Parathyroid adenoma (tissue), 2 donors: ENCODE results near the gene TPD52L1.

ENCODE experiments used
- H2AFZ ChIP-seq: fragments of 300-600 bp; sonication (generic); one replicate; pipeline ENCODE4 v1.7.0; 2017; ENCODE audit warnings: antibody characterized with exemption, mild to moderate bottlenecking
- H3K27ac ChIP-seq: fragments of 300-600 bp; sonication (generic); one replicate; pipeline ENCODE4 v1.7.0; 2017
- H3K27me3 ChIP-seq: fragments of 300-600 bp; sonication (generic); one replicate; pipeline ENCODE4 v1.7.0; 2017; ENCODE audit warnings: low read length; ENCODE audit not compliant: control insufficient read depth, insufficient read depth
- H3K36me3 ChIP-seq: fragments of 300-600 bp; sonication (generic); one replicate; pipeline ENCODE4 v1.7.0; 2017; ENCODE audit warnings: low read length; ENCODE audit not compliant: control insufficient read depth, insufficient read depth
- H3K4me1 ChIP-seq: fragments of 300-600 bp; sonication (generic); one replicate; pipeline ENCODE4 v1.7.0; 2017; ENCODE audit warnings: control low read depth
- H3K4me2 ChIP-seq: fragments of 300-600 bp; sonication (generic); one replicate; pipeline ENCODE4 v1.7.0; 2017; ENCODE audit warnings: low read length
- H3K4me3 ChIP-seq: fragments of 300-600 bp; sonication (generic); one replicate; pipeline ENCODE4 v1.7.0; 2017; ENCODE audit warnings: low read depth, low read length
- H3K79me2 ChIP-seq: fragments of 300-600 bp; sonication (generic); one replicate; pipeline ENCODE4 v1.7.0; 2017; ENCODE audit warnings: control low read depth
- H3K9ac ChIP-seq: fragments of 300-600 bp; sonication (generic); one replicate; pipeline ENCODE4 v1.7.0; 2017; ENCODE audit warnings: mild to moderate bottlenecking
- H3K9me3 ChIP-seq: fragments of 300-600 bp; sonication (generic); one replicate; pipeline ENCODE4 v1.7.0; 2017; ENCODE audit warnings: low read length; ENCODE audit not compliant: control insufficient read depth
- CTCF ChIP-seq: fragments of 300-600 bp; sonication (generic); IDR thresholded peaks from one replicate; pipeline ENCODE4 v1.7.0; 2017; ENCODE audit warnings: antibody characterized with exemption, mild to moderate bottlenecking
- donor health status: primary hyperparathyroidism.

The TPD52L1 gene

GRCh38 chr6:125136378-125136777 is 17.2 kb upstream of the TPD52L1 start:
- no peak for TF ChIP-seq CTCF
- Histone ChIP-seq H3K4me1 (no peaks in the 10 kb centered on the region), H3K9me3 (no peaks in the 10 kb centered on the region), H3K27me3 (no peaks in the 10 kb centered on the region), H3K79me2 (no peaks in the 10 kb centered on the region), H3K36me3 (no peaks in the 10 kb centered on the region), H3K9ac (no peak overlapping the region), H2AFZ (no peak overlapping the region), H3K4me2 (no peak overlapping the region), H3K4me3 (no peak overlapping the region), H3K27ac (no peak overlapping the region)

GRCh38 chr6:125138083-125138482 is 15.5 kb upstream of the TPD52L1 start:
- TF ChIP-seq CTCF = no peak
- Histone ChIP-seq H3K4me2 (no peak overlapping the region), H3K9me3 (no peaks in the 10 kb centered on the region), H3K79me2 (no peaks in the 10 kb centered on the region), H3K27me3 (no peaks in the 10 kb centered on the region), H2AFZ (no peak overlapping the region), H3K9ac (no peak overlapping the region), H3K4me1 (no peaks in the 10 kb centered on the region), H3K36me3 (no peaks in the 10 kb centered on the region), H3K27ac (no peak overlapping the region), H3K4me3 (no peak overlapping the region)

- Histone ChIP-seq H3K9me3 (no peaks in the 10 kb centered on the region), H3K4me2 (no peak overlapping the region), H3K79me2 (no peaks in the 10 kb centered on the region), H3K27me3 (no peaks in the 10 kb centered on the region), H3K27ac (no peak overlapping the region), H3K36me3 (no peaks in the 10 kb centered on the region), H3K9ac (no peak overlapping the region), H2AFZ (no peak overlapping the region), H3K4me1 (no peaks in the 10 kb centered on the region), H3K4me3 (no peak overlapping the region)
- TF ChIP-seq CTCF = no peak
Measured at GRCh38 chr6:125140808-125141207, 12.8 kb upstream of the TPD52L1 start.

- Histone ChIP-seq H3K4me1 (no peaks in the 10 kb centered on the region), H3K9me3 (no peaks in the 10 kb centered on the region), H3K4me3 (no peak overlapping the region), H3K9ac (no peak overlapping the region), H3K36me3 (no peaks in the 10 kb centered on the region), H2AFZ (no peak overlapping the region), H3K27ac (no peak overlapping the region), H3K79me2 (no peaks in the 10 kb centered on the region), H3K4me2 (no peak overlapping the region), H3K27me3 (no peaks in the 10 kb centered on the region)
- no peak for TF ChIP-seq CTCF
Measured at GRCh38 chr6:125142618-125143017, 11.0 kb upstream of the TPD52L1 start.

- Histone ChIP-seq H3K36me3 (no peaks in the 10 kb centered on the region), H2AFZ (no peak overlapping the region), H3K27ac (no peak overlapping the region), H3K79me2 (no peaks in the 10 kb centered on the region), H3K9me3 (no peaks in the 10 kb centered on the region), H3K4me1 (no peaks in the 10 kb centered on the region), H3K4me2 (no peak overlapping the region), H3K27me3 (no peaks in the 10 kb centered on the region), H3K9ac (no peak overlapping the region), H3K4me3 (no peak overlapping the region)
- no peak for TF ChIP-seq CTCF
Measured at GRCh38 chr6:125144822-125145221, 8.8 kb upstream of the TPD52L1 start.
